Inferior parietal cortex (tissue), 1 donor: ENCODE measurements around the gene ATRN.

Experiments
- DNase-seq: peaks from one replicate; pipeline ENCODE4 v3.0.0-alpha.2; 2016; ENCODE audit errors: extremely low spot score

Gene ATRN

GRCh38 chr20:3674995-3675900 is 204.4 kb downstream of the ATRN start:
- no peak for DNase-seq

- DNase-seq: no peak
Observed at GRCh38 chr20:3677733-3678132, 206.9 kb downstream of the ATRN start.

GRCh38 chr20:3678198-3678597 is 207.4 kb downstream of the ATRN start:
- DNase-seq: no peak

GRCh38 chr20:3678856-3679720 is 208.3 kb downstream of the ATRN start:
- no peak for DNase-seq

GRCh38 chr20:3679749-3680700 is 209.2 kb downstream of the ATRN start:
- DNase-seq: no peak

GRCh38 chr20:3680701-3681351 is 210.0 kb downstream of the ATRN start:
- DNase-seq: no peak

- DNase-seq: no peak
Observed at GRCh38 chr20:3681352-3681930, 210.6 kb downstream of the ATRN start.

- no peak for DNase-seq
Observed at GRCh38 chr20:3681931-3682781, 211.3 kb downstream of the ATRN start, which contains the start of gene ADAM33. Gene ADAM33 (minus strand): TSS chr20:3682010. CDS start chr20:3682004, 6 bp downstream.

- DNase-seq: no peak
Observed at GRCh38 chr20:3685341-3685740, 214.5 kb downstream of the ATRN start.

- no peak for DNase-seq
Observed at GRCh38 chr20:3686421-3686820, 215.6 kb downstream of the ATRN start.

GRCh38 chr20:3686867-3687321 is 216.1 kb downstream of the ATRN start:
- DNase-seq: peak; percentile 54

- peak; percentile 54 for DNase-seq
Observed at GRCh38 chr20:3687655-3688054, 216.8 kb downstream of the ATRN start.

- no peak for DNase-seq
Observed at GRCh38 chr20:3689978-3690377, 219.2 kb downstream of the ATRN start.

GRCh38 chr20:3690413-3690812 is 219.6 kb downstream of the ATRN start:
- DNase-seq: no peak

- DNase-seq: no peak
Observed at GRCh38 chr20:3691306-3691705, 220.5 kb downstream of the ATRN start.

GRCh38 chr20:3691897-3692296 is 221.1 kb downstream of the ATRN start:
- DNase-seq: no peak

GRCh38 chr20:3692706-3693294 is 222.0 kb downstream of the ATRN start:
- no peak for DNase-seq

- DNase-seq: no peak
Observed at GRCh38 chr20:3693376-3693775, 222.6 kb downstream of the ATRN start.

- DNase-seq: no peak
Observed at GRCh38 chr20:3694864-3695263, 224.0 kb downstream of the ATRN start.
